H1 (cell line): Measurements from ENCODE around the gene SURF4. TPM values are rescaled to one million over a fixed set of nuclear protein-coding genes. Genes with fewer than 3 reads are reported as not detected.

Source experiments
- RFX5 ChIP-seq: IDR thresholded peaks from 2 replicates; pipeline ENCODE4 v1.6.1; 2011; ENCODE audit warnings: low read depth, low read length, improper control_type of control experiment, borderline replicate concordance
- TAF1 ChIP-seq: IDR thresholded peaks from 2 replicates; pipeline ENCODE4 v1.6.1; 2011; ENCODE audit warnings: mild to moderate bottlenecking, low read depth, low read length
- polyA plus RNA-seq, 7 experiments: library from polyadenylated mRNA; depleted of rRNA in 3 of 7; stranded (reverse) in 5 of 7; unstranded in 2 of 7; fragments of >200 nt in 5 of 7; fragments of 200-250 nt in 2 of 7; gene quantifications; 1 replicate in 5 of 7; 2 replicates in 1 of 7; 4 replicates in 1 of 7; pipeline versions ENCODE4 v1.2.1 to v1.2.3, GENCODE V29; 2011 to 2013; ENCODE audit warnings: missing spikeins in 2 of 7, mixed read lengths in 2 of 7
- total RNA-seq: library from RNA; stranded (reverse); fragmentation: NEBNext Ultra II Directional; extraction: Animal tissue kit (Norgen Biotek cat#: 25700); gene quantifications from 2 replicates; pipeline ENCODE4 v1.2.1, GENCODE V29; 2021

Gene SURF4
- total and polyA plus RNA-seq, 2 of the 8 experiments (the other 6 are each of a cell fraction or from before 2014, with no cell fraction given) = 176 to 182 TPM

DNA sequence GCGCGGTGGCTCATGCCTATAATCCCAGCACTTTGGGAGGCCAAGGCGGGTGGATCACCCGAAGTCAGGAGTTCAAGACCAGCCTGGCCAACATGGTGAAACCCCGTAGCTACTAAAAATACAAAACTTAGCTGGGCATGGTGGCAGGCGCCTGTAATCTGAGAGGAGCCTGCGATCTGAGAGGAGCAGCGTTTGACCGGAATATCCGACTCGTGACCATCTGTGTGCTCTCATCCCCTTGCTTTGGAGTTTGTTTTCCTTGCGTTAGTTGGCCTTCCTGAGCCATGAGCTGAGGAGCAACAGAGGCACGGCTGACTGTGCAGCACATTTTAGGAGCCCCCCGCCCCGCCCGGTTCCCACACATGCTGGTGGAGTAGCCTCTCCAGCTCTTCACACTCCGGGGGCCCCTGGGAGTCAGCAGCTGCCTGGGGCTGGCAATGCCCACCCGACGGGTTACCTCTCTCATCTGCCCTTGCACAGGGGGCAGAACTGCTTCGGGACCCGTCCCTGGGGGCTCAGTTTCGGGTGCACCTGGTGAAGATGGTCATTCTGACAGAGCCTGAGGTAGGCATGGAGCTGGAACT lies 49.3 kb upstream of the SURF4 start (continued):
- no peak for TF ChIP-seq TAF1
- no peak for TF ChIP-seq RFX5
